Measurements from ENCODE around the gene RBM7.

RBM7 gene, protein sequence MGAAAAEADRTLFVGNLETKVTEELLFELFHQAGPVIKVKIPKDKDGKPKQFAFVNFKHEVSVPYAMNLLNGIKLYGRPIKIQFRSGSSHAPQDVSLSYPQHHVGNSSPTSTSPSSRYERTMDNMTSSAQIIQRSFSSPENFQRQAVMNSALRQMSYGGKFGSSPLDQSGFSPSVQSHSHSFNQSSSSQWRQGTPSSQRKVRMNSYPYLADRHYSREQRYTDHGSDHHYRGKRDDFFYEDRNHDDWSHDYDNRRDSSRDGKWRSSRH
- total RNA-seq: 21.0 to 24.6 reads per million in 2 donors

DNA sequence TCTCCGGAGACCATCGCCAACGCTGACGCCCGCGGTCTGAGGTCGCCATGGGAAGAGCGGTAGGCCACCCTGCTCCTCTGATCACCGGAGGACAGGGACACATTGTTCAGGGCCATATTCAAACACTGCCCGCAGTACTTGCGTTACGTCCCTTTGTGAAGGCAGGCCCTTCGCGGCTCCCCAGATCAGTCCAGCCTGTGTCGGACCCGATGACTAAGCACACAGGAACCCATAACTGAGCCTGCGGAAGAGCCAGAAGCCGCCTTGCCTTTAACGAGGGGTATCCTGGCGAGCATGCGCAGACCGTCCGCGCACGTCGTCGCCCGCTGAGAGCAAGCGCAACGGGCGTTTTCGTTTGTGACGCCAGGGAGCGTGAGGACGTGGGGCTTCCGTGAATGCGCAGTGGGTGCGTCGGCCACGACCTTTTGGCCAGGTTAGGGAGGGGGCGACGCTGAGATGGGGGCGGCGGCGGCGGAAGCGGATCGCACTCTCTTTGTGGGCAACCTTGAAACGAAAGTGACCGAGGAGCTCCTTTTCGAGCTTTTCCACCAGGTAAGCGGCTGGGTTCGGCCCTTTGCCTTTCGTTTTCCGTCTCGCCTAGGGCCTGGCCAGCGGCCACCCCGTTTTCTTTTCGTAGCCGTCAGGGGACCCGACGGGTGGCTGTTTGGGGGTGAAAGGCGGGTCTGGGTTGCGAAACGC lies at the start of gene RBM7, which contains the start of gene C11orf71:
Gene RBM7 (plus strand): TSS at position 451 of the 699 bp plus-strand sequence. CDS start 6 bp downstream, at position 457.
Gene C11orf71 (minus strand): TSS at position 296 of the 699 bp plus-strand sequence. CDS start 180 bp downstream, at position 116.
- DNase-seq: peak; percentile 97

DNA sequence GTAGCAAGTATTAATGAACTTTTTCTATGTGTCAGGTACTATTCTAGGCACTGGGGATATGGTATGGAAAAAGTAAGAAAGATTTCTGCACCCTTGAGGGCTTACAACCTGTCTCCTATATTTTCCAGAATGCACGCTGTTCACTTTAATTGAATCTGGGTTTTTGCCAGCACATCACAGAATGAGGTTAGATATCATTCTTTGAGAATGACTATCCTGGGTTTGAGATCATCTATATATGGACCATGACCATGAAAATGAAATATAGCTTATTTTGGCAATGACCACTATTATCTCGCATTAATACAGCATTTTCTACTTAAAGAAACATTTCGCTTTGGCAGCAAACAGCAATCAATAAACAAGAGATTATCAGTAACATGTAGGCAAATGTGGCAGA lies 47.0 kb upstream of the RBM7 start:
- DNase-seq: no peak

DNA sequence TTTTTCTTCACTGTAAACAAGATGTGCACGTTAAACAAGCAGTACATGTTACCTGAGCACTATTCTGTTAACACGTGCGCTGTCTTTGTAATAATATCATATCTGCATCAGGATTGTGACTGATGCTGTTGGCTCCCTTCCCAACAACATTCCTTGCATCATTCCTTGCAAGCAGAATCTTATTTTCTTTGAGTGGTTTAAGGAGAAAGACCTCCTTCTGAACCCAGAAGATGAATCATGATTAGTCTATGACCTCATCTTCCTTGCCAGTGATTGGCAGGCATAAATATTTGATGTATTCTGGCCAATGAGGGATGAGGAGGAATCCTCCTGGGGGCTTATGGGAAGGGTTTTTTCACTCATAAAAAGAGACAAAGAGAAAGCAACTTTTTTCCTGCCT lies 46.4 kb upstream of the RBM7 start:
- DNase-seq: no peak

- DNase-seq: no peak
These were observed 41.8 kb upstream of the RBM7 start for GRCh38 chr11:114358716-114359115.

DNA sequence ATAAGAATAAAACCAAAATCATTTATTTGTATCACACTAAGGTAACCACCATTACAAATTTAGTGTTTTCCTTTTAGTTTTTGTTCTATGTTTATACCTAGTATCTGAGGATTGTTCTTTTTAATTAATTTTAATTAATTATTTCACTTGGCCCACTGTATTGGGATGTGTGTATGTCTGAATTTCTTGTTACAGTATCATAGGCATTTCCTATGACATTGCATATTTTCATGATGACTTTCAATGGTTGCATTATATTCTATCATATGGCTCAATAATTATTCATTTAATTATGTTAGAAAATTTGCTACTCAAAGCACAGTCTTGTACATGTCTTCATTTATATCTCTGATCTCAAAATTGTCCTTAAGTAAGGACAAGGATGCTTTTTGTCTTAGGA lies 41.1 kb upstream of the RBM7 start:
- DNase-seq: no peak

DNA sequence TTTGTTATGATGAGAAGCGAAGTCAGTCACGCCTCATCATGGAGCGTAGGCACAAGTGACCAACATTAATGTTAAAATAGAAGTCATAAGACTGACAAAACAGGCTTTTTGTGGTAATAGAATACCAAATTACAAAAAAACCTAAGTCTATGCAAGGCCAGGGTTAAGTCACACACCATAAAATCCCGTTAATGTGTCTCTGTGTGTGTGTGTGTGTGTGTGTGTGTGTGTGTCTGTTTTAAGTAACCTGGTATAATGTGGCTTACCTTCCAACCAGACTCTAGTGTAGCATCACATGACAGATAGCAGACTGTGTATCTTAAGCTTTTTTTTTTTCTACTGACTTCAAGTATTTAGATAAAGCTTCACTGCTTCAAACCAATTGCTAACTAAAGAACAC lies 38.1 kb upstream of the RBM7 start:
- DNase-seq: no peak

- DNase-seq: no peak
These were observed 37.5 kb upstream of the RBM7 start for GRCh38 chr11:114362958-114363357.

DNA sequence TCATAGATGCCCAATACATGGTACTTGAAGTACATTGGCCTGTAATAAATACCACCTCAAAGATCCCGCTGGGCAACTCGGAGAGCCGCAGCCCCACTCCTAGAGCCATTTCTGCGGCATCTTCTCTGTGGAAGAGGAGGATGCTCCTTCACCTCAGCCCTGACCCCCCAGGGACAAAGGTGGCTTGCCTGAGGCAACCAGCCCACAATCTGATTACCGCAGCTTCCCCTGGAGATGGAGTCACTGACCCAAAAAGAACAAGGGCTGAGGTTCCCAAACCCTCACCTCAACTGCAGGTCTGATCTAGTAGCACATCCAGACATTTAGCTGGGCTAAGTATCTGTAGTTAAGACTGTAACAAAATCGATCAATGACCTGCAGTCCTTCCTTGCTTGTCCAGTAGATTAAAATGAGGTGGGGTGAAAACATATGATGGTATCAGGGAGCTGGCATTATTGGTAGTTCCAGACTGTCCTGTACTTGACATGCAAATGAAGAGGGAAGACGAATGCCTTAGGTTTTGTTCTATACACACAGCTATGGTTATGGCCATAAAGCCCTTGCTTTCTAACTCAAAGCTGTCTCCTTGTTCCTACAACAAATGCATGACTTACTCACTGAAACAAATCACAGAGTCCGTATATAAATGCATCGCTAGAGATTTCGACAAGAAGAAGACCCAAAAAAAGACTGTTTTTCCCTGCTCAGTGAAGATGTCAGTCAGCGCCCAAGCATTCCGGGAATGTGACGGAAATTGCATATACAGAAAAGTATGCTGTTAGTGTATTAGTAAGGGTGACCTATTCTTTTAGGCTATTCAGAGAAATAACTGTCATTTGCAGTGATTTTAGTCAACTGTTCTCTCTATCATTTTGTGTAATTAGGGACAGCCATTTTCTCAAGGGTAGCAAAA lies 33.9 kb upstream of the RBM7 start:
- DNase-seq: no peak

DNA sequence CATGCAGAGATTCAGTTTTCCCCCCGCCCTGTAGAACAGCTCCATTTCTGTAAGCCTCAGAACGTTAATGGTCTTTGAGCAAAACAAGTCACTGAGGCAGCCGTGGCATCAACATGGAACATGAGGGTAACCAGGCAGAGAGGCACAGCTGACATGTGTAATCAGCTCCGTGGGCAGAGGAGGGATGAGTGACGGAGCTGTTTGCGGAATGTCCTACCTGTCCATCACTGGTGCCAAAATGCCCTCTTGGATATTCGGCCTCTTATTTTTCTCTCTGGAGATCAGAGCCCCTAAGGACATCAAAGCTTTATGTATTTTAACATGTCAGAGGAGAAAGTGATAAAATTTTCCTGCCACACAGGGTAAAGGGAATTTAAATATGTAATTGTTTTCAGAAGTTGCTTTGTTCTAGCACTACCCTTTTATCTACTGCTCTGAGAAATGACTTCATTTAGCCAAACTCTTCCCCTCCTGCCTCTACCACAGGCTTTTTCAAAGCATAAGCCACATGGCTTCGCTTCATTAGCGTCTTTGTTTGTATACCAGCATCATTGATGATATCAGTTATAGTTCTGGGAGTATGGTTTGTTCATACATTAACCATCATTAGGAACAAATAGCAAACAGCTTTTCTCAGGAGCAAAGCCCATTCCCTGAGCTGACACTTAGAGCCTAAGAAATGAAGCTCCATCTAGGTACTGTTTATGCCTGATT lies 33.1 kb upstream of the RBM7 start:
- no peak for DNase-seq

DNA sequence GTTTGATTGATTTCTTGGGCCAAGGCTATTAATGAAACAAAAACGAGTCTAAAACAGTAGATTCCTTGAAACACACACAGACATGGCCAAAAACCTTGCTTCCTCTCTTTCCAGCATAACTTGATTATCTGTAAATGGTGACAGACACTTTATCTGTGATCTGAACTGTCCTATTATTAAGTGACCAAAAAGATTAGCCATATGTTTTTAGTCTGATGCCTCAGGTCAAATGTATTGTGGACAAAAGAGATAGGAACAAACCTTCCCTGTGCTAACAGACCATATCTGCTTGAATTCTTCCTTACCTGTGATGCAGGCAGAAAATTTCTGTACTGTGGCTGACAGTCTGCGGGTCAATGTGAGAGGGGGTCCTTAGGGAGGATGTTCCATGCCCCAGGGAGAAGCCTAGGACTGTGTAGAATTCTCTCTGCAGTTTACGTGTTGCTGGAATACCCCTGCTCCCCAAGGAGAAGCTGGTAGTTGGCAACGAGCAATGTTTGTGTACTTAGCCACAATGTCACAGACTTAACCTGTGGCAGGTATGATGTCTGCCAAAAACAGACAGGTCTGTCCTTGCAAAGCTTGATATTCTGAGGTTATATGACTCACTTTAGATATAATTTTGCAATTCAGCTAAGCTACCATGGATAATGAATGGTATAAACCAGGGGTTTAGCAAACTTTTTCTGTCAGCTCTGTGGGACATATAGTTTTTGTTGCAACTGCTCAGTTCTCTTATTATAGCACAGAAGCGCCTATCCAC lies 31.4 kb upstream of the RBM7 start:
- DNase-seq: no peak

- DNase-seq: no peak
These were observed 25.4 kb upstream of the RBM7 start for GRCh38 chr11:114375052-114375451.

DNA sequence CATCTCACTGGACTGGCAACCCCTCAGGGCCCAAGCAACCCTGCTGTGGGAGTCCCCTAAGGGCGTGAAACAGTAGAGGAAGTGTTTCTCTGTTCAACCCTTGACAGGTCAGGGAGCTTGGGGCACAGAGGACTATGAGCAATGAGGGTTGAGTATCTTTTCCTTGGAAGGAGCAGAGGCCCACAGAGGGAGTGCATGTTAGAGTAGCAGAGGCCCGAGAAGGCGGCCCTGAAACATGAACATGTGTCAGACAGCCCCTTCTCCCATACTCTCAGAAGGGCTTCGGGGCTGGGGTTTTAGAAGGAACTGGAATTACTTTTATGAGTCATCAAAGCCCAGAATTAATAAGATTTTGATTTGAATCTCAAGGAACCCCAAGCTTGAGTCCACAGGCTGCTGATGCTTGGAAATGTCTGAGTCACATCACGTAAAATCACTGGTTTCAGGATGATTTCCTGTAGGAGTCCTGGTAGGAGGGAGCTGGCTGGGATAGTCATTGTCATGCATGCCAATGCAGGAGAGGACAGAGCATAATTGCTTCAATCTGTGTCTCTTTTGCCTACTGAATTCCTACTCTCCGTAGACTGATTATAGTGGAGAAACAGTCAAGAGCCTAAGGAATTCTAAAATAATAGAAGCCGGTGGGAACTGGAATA lies 22.7 kb upstream of the RBM7 start:
- no peak for DNase-seq

DNA sequence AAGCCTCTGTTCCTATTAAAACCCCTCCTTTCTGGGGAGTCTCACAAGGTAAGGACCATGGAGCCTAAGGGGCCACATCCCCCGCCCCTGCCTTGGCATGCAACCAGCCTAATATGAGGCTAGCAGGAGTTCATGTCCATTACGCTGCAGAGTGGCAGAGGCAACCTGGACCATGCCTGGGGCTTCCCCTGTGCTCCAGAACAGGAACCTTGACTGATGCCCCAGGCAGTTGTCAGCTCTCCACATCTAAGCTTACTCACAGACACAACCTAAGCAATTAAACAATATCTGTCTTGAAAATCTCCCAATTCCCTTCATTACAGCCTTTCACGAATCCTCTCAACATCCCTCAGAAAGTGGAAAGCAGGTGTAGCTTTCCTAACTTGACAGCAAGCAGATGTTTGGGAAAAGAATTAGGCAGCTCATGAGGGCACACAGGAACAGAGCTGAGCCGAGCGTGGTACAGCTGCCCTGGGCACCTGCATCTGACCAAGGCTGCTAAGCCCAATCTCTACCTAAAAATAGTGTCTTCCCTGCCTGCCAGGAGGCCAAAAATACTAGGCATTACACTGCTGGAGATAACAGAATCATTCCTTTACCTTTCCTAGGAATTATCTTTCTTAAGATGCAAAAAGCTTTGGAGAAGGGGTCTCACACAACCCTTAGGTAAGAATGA lies 20.9 kb upstream of the RBM7 start:
- no peak for DNase-seq

DNA sequence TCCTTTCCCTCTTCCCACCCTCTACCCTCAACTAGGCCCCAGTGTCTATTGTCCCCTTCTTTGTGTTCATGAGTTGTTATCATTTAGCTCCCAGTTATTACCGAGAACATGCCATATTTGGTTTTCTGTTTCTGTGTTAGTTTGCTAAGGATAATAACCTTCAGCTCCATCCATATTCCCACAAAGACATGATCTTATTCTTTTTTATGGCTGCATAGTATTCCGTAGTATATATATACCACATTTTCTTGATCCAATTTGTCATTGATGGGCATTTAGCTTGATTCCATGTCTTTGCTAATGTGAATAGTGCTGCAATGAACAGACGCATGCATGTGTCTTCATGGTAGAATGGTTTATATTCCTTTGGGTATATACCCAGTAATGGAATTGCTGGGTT lies 18.0 kb upstream of the RBM7 start:
- no peak for DNase-seq

DNA sequence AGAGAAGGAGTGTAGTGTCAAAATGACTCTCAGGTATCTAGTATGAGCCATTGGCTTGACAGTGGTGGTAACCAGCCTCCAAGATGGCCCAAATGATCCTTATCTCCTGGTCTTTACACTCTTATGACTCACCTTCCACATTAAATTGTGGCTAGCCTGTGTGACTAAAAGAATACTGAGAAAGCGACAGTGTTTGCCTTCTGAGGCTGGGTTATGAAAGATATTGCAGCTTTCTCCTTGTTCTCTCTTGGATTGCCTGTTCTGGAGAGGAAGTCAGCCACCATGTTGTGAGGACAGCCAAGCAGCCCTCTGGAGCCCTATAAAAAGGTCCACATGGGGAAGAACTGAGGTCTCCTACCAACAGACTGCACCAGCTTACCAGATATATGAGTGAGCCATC lies 16.0 kb upstream of the RBM7 start:
- DNase-seq: no peak

DNA sequence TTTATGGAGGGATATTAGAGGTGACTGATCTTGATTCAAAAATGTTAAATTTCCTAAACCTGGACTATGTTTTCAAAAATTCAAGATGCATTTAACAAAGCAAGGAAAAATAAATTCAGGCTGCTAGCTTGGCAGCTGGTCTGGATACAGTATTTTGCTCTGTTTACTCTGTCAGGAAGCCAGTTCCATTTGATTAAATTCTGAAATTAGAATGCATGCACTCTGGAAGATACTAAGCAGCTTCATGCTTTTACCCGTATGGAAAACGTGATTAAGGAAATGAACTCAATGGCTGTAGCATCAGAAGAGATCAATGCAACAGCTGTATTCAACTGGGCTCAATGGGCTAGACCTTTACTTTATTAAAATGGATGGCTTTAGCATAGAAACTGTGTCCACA lies 14.3 kb upstream of the RBM7 start:
- DNase-seq: no peak

DNA sequence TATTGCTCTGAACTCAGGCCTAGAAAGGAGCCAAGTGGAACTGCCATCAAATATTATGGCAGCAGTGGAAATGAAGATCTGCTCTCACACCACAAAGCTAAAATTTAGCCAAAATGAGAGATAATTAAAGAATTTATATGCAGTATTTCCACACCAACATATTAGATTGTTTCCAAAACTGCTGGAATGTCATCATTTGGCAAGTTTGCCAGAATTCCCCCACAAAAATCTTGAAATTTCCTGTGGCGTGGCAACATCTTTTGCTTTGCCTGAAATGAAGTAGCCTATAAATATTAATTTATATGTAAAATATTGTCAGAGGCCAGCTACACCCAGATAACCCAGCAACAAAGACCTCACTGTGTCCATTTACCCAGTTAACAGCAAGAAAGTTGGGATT lies 13.9 kb upstream of the RBM7 start:
- DNase-seq: no peak

GRCh38 chr11:114392735-114393667 lies 7.5 kb upstream of the RBM7 start:
- DNase-seq: no peak

- DNase-seq: no peak
These were observed 4.7 kb upstream of the RBM7 start for GRCh38 chr11:114395736-114396135.

DNA sequence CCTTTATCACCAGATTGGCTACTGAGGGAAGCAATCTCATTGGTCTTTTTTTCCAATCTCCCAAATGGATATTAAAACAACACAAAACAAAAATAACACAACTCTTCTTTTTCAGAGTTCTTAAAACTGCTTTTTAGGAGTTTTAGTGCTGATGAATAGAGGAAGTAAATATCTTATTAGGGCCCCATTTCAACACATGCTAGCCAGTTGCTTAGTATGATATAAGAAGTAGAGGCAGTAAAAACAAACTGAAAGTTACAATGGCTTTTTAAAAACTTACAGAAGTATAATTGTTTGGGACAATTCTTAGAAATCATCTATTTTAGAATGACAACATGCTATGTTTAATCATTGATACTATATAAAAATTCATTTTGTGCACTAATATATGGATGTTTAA lies 3.5 kb upstream of the RBM7 start:
- DNase-seq: no peak
